Measurements from ENCODE around the gene CNTN2.

DNA sequence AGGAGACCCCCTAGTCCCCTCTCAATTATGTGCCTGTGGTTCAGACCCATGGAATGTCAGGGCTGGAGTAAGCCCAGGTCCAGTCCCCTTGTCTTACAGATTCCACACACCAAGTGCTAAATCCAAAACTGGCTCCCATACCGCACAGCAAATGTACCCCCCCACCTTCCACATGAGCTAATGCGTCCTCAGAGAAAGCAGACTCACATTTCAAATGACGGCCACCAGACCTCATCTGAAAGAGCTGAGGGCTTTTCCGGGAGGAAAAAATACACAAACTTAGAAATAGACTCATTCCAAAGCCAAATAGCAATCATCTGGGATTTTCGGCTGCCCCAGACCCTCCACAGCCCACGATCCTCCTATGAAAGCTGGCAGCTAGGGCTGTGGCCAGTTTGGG lies 12.8 kb upstream of the CNTN2 start:
- TF ChIP-seq POLR2A (IDR thresholded peaks at IDR 0.05; ENCODE audit: low read length), result no peak
- no peak for TF ChIP-seq GATA1 (IDR thresholded peaks at IDR 0.05; ENCODE audit: low read depth, low read length)

All from erythroblast (primary cell).